ENCODE data around the gene TRPM7. TPM values are rescaled to one million over a fixed set of nuclear protein-coding genes. Genes with fewer than 3 reads are reported as not detected.

Gene TRPM7
- total and polyA plus RNA-seq, 2 of the 13 experiments (the other 11 are each of a cell fraction or from before 2014, with no cell fraction given): 11.0 to 36.0 TPM

- peak; percentile 84; the same call in 1 of the 2 replicates for TF ChIP-seq ZNF776 (CRISPR knock-in tag; IDR thresholded peaks at IDR 0.05)
- no peak for TF ChIP-seq RARG (CRISPR knock-in tag; IDR thresholded peaks at IDR 0.05; ENCODE audit: low read depth)
- peak; percentile 84 for TF ChIP-seq ZMYM4 (CRISPR knock-in tag; IDR thresholded peaks at IDR 0.05)
- no peak; the same call in 1 of the 2 replicates for TF ChIP-seq FOXM1 (CRISPR knock-in tag; IDR thresholded peaks at IDR 0.05)
- no peak for TF ChIP-seq ZNF234 (CRISPR knock-in tag; conservative IDR thresholded peaks at IDR 0.05)
- no peak for TF ChIP-seq NFATC3 (CRISPR knock-in tag; IDR thresholded peaks at IDR 0.05)
- TF ChIP-seq ZNF263 (CRISPR knock-in tag; IDR thresholded peaks at IDR 0.05): peak; percentile 10; the same call in 1 of the 2 replicates
- no peak for TF ChIP-seq JUNB (CRISPR knock-in tag; IDR thresholded peaks at IDR 0.05; ENCODE audit: borderline replicate concordance)
- no peak; the same call in 1 of the 2 replicates for TF ChIP-seq CREBL2 (CRISPR knock-in tag; IDR thresholded peaks at IDR 0.05; ENCODE audit: borderline replicate concordance)
- no peak for TF ChIP-seq ZNF75D (CRISPR knock-in tag; IDR thresholded peaks at IDR 0.05; ENCODE audit: borderline replicate concordance)
- TF ChIP-seq ZNF550 (CRISPR knock-in tag; IDR thresholded peaks at IDR 0.05; ENCODE audit: borderline replicate concordance): no peak
- 0 out of 2 replicates have a peak, but pooled peaks have one; percentile 55 for TF ChIP-seq ZBTB26 (CRISPR knock-in tag; IDR thresholded peaks at IDR 0.05; ENCODE audit: borderline replicate concordance)
- peak; percentile 83 for TF ChIP-seq AHR (CRISPR knock-in tag; IDR thresholded peaks at IDR 0.05)
- TF ChIP-seq ZNF484 (CRISPR knock-in tag; IDR thresholded peaks at IDR 0.05; ENCODE audit: borderline replicate concordance, low read depth): no peak
- peak; percentile 54; the same call in 1 of the 2 replicates for TF ChIP-seq ZSCAN21 (CRISPR knock-in tag; IDR thresholded peaks at IDR 0.05; ENCODE audit: borderline replicate concordance)
- peak; percentile 77 for TF ChIP-seq IKZF4 (CRISPR knock-in tag; IDR thresholded peaks at IDR 0.05; ENCODE audit: borderline replicate concordance, low read depth, not compliant biosample characterization)
- peak; percentile 76 for TF ChIP-seq MXD1 (CRISPR knock-in tag; IDR thresholded peaks at IDR 0.05)
- no peak for TF ChIP-seq RBAK (CRISPR knock-in tag; IDR thresholded peaks at IDR 0.05)
- no peak for TF ChIP-seq KIAA2018 (CRISPR knock-in tag; IDR thresholded peaks at IDR 0.05; ENCODE audit: borderline replicate concordance)
Measured at GRCh38 chr15:50686469-50687301, at the start of gene TRPM7 (continued).
